Tibial nerve (tissue), 4 donors: Measurements from ENCODE around the gene OPCML. TPM values are rescaled to one million over a fixed set of nuclear protein-coding genes. Genes with fewer than 3 reads are reported as not detected.
A peak's percentile ranks its signal among the peaks of the same experiment; 100 is the strongest.

Source experiments
- DNase-seq, 2 donors: peaks; one replicate each; pipeline ENCODE4 v3.0.0-alpha.2; 2019; ENCODE audit warnings: low spot score in 2 of 2
- H3K27ac ChIP-seq, 4 donors: fragments of 200-600 bp; sonication (generic) in 3 of 4; one replicate each; pipeline ENCODE4 v1.5.1; 2017 to 2019; ENCODE audit warnings: mild to moderate bottlenecking in 1 of 4
- H3K27me3 ChIP-seq, 2 donors: fragments of 200-600 bp; sonication (generic) in 1 of 2; one replicate each; pipeline versions ENCODE4 v1.5.1 to v1.6.0; 2017 to 2019
- H3K36me3 ChIP-seq, 3 donors: fragments of 200-600 bp; sonication (generic); one replicate each; pipeline ENCODE4 v1.5.1; 2018 to 2019
- H3K4me1 ChIP-seq, 4 donors: fragments of 200-600 bp; sonication (generic) in 3 of 4; one replicate each; pipeline ENCODE4 v1.5.1; 2017 to 2019
- H3K4me3 ChIP-seq, 4 donors: fragments of 200-600 bp; sonication (generic) in 3 of 4; one replicate each; pipeline ENCODE4 v1.5.1; 2017 to 2019; ENCODE audit warnings: mild to moderate bottlenecking in 1 of 4, moderate library complexity in 1 of 4
- H3K9me3 ChIP-seq, 4 donors: fragments of 200-600 bp; sonication (generic) in 3 of 4; one replicate each; pipeline ENCODE4 v1.5.1; 2017 to 2019
- CTCF ChIP-seq, 5 experiments: fragments of 200-600 bp in 3 of 5; fragments of 450-650 bp in 2 of 5; sonication (generic) in 3 of 5; IDR thresholded peaks; one replicate each; pipeline ENCODE4 v1.5.1; 2016 to 2019; ENCODE audit warnings: antibody characterized with exemption in 5 of 5, mild to moderate bottlenecking in 3 of 5, moderate library complexity in 2 of 5
- EP300 ChIP-seq, 2 donors: sonication (generic); formaldehyde crosslinking; IDR thresholded peaks; one replicate each; pipeline ENCODE4 v1.6.1; 2017; ENCODE audit warnings: antibody characterized with exemption in 2 of 2, mild to moderate bottlenecking in 1 of 2
- POLR2A ChIP-seq, 2 donors: fragments of 450-650 bp; IDR thresholded peaks; one replicate each; pipeline ENCODE4 v1.6.1; 2017; ENCODE audit warnings: antibody characterized with exemption in 2 of 2, mild to moderate bottlenecking in 2 of 2, moderate library complexity in 2 of 2
- WGBS, 2 donors: methylation state at CpG; one replicate each; pipeline ENCODE4 v1.1.5; 2018; 5-methylcytosine and 5-hydroxymethylcytosine counted together
- total RNA-seq, 4 donors: library from RNA; depleted of rRNA; stranded (reverse); fragments of >200 nt; gene quantifications; one replicate each; pipeline ENCODE4 v1.1.0, GENCODE V29; 2016

OPCML gene
- total RNA-seq, 4 donors from 2014 or later = 1.0 to 10.8 (median 1.9) TPM

- Histone ChIP-seq H3K4me3 (peak overlapping the region in 3 of 4 donors; percentile 32 to 62 (median 50)), H3K36me3 (no peaks in the 10 kb centered on the region), H3K9me3 (no peaks in the 10 kb centered on the region), H3K27ac (peak overlapping the region in 1 of 4 donors; percentile 70), H3K27me3 (peaks cover 0 to 26% of the 10 kb centered on the region in 2 donors), H3K4me1 (peaks cover 0 to 38% (median 0%) of the 10 kb centered on the region in 4 donors)
- TF ChIP-seq CTCF (IDR thresholded peaks at IDR 0.05) (peak in 4 of 5 experiments; percentile 19 to 42 (median 38)), EP300 (IDR thresholded peaks at IDR 0.05) (no peak)
- no peak for DNase-seq
- WGBS, 2 donors = 42% methylated on average over 26 to 37 of the region's 42 CpGs
Measured at GRCh38 chr11:132942611-132943356, 589.5 kb downstream of the OPCML start.

- WGBS, 2 donors = 82 to 84% methylated on average over 3 of the region's 3 CpGs
Measured at GRCh38 chr11:132941761-132942160, 590.5 kb downstream of the OPCML start.

GRCh38 chr11:132941024-132941646 lies 591.2 kb downstream of the OPCML start:
- Histone ChIP-seq H3K9me3 (no peaks in the 10 kb centered on the region), H3K27me3 (peaks cover 0 to 26% of the 10 kb centered on the region in 2 donors), H3K36me3 (no peaks in the 10 kb centered on the region), H3K4me3 (no peak overlapping the region), H3K27ac (peak overlapping the region in 1 of 4 donors; percentile 11), H3K4me1 (peaks cover 0 to 38% (median 0%) of the 10 kb centered on the region in 4 donors)
- TF ChIP-seq POLR2A (IDR thresholded peaks at IDR 0.05) (no peak), EP300 (IDR thresholded peaks at IDR 0.05) (no peak), CTCF (IDR thresholded peaks at IDR 0.05) (peak; percentile 74 to 84 (median 79))
- 42 to 54% methylated on average over 4 of the region's 4 CpGs for WGBS, 2 donors
- DNase-seq = peak in 1 of 2 donors; percentile 36

More at GRCh38 chr11:132941761-132942160, 590.5 kb downstream of the OPCML start:
- H3K36me3 ChIP-seq = no peaks in the 10 kb centered on the region
- peak overlapping the region in 1 of 4 donors; percentile 11 for H3K27ac ChIP-seq
- H3K4me3 ChIP-seq = no peak overlapping the region
- TF ChIP-seq CTCF (IDR thresholded peaks at IDR 0.05) (no peak), EP300 (IDR thresholded peaks at IDR 0.05) (no peak), POLR2A (IDR thresholded peaks at IDR 0.05) (no peak)
- peaks cover 0 to 38% (median 0%) of the 10 kb centered on the region in 4 donors for H3K4me1 ChIP-seq
- H3K9me3 ChIP-seq = no peaks in the 10 kb centered on the region
- no peak for DNase-seq
- H3K27me3 ChIP-seq = peaks cover 0 to 26% of the 10 kb centered on the region in 2 donors

GRCh38 chr11:132937016-132937415 lies 595.3 kb downstream of the OPCML start:
- TF ChIP-seq CTCF (IDR thresholded peaks at IDR 0.05) (no peak), EP300 (IDR thresholded peaks at IDR 0.05) (no peak), POLR2A (IDR thresholded peaks at IDR 0.05) (no peak)
- H3K27ac ChIP-seq = no peak overlapping the region
- H3K27me3 ChIP-seq = peaks cover 0 to 1% of the 10 kb centered on the region in 2 donors
- no peak overlapping the region for H3K4me3 ChIP-seq
- H3K36me3 ChIP-seq = no peaks in the 10 kb centered on the region
- 72 to 77% methylated on average over 4 of the region's 4 CpGs for WGBS, 2 donors
- no peak for DNase-seq
- H3K9me3 ChIP-seq = no peaks in the 10 kb centered on the region
- peaks cover 0 to 13% (median 0%) of the 10 kb centered on the region in 4 donors for H3K4me1 ChIP-seq

- H3K27ac ChIP-seq = no peak overlapping the region
- TF ChIP-seq POLR2A (IDR thresholded peaks at IDR 0.05) = no peak
- TF ChIP-seq EP300 (IDR thresholded peaks at IDR 0.05) = no peak
- TF ChIP-seq CTCF (IDR thresholded peaks at IDR 0.05) = no peak
- H3K36me3 ChIP-seq = no peaks in the 10 kb centered on the region
- H3K27me3 ChIP-seq = no peaks in the 10 kb centered on the region
- H3K4me1 ChIP-seq = no peaks in the 10 kb centered on the region
- DNase-seq = no peak
- H3K4me3 ChIP-seq = no peak overlapping the region
- WGBS, 2 donors = 91 to 96% methylated on average over 3 of the region's 3 CpGs
- peaks cover 0 to 9% (median 4%) of the 10 kb centered on the region in 4 donors for H3K9me3 ChIP-seq
Measured at GRCh38 chr11:132935383-132935782, 596.9 kb downstream of the OPCML start.
